Measurements from ENCODE around the gene DNAH14.
"Not testable (repeated sequence)": the region's sequence is repeated elsewhere in the genome, so short reads cannot be mapped to it uniquely, and the experiment has no call there.

Gene DNAH14

DNA sequence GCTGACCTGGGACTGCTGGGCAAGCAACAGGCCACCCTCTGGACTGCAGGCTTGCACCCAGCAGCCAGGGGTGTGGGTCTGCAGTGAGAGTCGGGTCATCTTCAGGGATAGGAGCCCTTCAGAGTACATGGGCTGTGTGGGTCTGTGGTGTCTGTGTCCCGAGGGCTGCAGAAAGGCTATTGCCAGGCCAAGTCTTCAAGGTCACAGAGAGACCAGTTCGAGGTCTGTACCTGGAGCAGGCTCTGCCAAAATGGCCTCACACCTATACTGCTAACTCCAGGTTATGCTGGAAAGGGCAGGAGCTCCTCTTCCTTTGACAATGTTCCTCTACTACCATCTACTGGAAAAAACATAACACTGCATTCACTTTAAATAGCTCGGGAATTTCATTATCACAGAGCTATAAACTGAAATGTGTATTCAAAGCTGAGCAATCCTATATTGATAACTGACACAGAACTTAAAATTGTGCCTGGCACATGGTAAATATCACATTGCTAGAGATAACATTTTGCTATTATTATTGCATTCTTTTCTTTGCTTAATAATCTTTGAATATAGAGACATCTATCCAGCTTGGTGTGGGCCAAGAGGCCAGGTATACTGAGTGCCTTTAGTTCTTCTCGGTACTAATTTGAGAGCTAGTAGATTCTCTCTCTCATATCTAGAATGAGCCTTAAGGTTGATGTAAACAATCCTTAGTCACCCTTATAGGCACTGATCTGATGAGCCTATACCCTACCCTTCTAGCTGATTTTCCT is 6.9 kb upstream of the DNAH14 start:
- DNase-seq: no peak

DNA sequence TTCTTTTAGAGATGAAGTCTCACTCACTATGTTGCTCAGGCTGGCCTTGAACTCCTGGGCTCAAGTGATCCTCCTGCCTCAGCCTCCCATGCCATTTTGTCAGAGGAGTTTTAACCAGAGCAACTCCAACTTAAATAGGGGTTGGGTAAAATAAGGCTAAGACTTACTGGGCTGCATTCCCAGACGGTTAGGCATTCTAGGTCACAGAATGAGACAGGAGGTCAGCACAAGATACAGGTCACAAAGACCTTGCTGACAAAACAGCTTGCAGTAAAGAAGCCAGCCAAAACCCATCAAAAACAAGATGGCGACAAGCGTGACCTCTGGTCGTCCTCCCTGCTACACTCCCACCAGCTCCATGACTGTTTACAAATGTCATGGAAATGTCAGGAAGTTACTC is 5.7 kb upstream of the DNAH14 start:
- DNase-seq: no peak

DNA sequence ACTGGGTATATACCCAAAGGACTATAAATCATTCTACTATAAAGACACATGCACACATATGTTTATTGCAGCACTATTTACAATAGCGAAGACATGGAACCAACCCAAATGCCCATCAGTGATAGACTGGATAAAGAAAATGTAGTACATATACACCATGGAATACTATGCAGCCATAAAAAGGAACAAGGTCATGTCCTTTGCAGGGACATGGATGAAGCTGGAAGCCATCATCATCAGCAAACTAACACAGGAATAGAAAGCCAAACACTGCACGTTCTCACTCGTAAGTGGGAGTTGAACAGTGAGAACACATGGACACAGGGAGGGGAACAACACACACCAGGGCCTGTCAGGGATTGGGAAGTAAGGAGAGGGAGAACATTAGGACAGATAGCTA is 1.8 kb upstream of the DNAH14 start:
- not testable (repeated sequence) for DNase-seq

DNA sequence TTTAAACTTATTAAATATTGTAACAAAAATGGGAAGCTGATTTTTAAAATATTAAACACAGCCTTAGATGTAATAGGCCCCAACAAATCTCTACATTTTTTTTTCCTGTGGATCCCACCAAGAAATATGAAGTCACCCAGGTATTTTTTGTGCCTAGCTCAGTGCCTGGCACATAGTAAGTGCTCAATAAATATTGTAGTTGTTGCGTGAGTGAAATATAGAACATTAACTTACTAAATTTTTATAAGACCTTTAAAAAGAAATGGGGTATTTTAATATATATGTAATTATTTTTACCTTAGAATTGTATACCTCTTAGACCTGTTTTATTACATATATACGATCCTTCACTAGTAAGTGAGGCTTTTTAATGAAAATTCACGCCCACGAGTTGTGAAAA is 569 bp upstream of the DNAH14 start:
- no peak for DNase-seq

DNA sequence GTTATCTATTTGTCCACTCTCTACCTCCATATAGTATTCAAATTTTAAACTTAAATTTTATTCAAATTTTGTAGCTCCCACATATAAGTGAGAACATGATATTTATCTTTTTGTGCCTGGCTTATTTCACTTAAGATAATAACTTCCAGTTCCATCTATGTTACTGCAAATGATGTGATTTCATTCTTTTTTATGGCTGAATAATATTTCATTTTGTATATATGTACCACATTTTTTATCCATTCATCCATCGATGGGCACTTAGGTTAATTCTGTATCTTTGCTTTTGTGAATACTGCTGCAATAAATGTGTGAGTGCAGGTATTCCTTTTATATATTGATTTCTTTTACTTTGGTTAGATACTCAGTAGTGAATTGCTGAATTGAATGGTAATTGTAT is 2.1 kb downstream of the DNAH14 start:
- no peak for DNase-seq

DNA sequence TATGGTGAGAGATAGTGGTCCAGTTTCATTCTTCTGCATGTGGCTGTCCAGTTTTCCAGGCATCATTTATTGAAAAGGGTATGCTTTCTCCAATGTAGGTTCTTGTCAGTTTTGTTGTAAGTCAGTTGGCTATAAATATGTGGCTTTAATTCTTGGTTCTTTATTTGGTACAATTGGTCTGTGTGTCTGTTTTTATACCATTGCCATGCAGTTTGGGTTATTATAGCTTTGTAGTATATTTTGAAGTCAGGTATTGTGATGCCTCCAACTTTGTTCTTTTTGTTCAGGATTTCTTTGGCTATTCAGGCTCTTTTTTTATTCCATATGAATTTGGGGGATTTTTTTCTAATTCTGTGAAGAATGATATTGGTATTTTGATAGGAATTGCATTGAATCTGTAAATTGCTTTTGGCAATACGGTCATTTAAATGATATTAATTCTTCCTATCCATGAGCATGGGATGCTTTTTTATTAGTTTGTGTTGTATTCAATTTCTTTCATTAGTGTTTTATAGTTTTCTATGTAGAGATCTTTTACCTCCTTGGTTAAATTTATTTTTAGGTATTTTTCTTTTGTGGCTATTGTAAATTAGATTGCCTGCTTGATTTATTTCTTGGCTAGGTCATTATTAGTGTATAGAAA is 3.3 kb downstream of the DNAH14 start:
- no peak for DNase-seq

DNA sequence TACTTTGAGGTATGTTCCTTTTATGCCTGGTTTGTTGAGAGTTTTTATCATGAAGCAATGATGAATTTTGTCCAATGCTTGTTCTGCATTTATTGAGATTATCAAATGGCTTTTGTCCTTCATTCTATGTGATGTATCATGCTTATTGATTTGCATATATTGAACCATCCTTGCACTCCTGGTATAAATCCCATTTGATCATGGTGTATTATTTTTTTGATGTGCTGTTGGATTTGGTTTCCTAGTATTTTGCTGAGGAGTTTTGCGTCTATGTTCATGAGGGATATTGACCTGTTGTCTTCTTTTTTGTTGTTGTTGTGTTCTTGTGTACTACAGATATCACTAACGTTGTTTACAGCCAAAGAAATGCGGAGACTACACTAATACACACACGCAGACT is 4.1 kb downstream of the DNAH14 start:
- no peak for DNase-seq

DNA sequence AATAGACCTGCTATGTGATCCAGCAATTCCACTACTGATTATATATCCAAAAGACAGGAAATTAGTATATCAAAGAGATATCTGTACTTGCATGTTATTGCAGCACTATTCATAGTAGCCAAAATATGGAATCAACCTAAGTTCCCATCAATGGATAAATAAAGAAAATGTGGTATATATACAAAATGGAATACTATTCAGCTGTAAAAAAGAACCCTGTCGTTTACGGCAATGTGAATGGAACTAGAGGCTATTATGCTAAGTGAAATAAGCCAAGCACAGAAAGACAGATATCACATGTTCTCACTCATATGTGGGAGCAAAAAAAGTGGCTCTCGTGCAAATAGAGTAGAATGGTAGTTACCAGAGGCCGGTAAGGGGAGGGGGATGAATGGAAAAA is 9.2 kb downstream of the DNAH14 start:
- no peak for DNase-seq

DNA sequence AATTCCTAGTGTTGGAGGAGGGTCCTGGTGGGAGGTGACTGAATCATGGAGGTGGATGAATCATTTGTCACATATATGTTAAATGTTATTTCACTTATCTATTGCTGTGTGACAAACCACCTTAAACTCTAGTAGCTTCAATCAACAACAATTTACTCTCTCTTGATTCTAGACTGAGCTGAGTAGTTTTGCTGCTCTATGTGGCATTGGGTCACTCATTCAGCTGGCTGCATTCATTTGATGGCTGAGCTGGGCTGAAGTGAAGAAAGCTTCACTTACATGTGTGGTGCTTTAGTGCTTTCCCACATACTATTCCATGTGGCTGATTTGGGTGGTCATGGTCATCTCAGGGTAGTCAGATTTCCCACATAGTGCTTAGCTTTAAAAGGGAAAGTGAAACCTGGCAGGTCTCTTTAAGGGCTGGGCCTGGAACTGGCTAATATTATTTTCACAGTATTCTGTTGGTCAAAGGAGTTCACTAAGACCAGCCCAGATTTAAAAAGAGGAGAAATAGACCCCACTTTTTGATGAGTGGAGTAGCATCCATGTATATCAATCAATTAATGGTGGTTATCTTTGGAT is 10.5 kb downstream of the DNAH14 start:
- DNase-seq: no peak

DNA sequence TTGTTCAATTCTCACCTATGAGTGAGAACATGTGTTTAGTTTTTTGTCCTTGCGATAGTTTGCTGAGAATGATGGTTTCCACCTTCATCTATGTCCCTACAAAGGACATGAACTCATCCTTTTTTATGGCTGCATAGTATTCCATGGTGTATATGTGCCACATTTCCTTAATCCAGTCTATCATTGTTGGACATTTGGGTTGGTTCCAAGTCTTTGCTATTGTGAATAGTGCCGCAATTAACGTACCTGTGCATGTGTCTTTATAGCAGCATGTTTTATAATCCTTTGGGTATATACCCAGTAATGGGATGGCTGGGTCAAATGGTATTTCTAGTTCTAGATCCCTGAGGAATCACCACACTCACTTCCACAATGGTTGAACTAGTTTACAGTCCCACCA is 11.3 kb downstream of the DNAH14 start:
- DNase-seq: not testable (repeated sequence)

DNA sequence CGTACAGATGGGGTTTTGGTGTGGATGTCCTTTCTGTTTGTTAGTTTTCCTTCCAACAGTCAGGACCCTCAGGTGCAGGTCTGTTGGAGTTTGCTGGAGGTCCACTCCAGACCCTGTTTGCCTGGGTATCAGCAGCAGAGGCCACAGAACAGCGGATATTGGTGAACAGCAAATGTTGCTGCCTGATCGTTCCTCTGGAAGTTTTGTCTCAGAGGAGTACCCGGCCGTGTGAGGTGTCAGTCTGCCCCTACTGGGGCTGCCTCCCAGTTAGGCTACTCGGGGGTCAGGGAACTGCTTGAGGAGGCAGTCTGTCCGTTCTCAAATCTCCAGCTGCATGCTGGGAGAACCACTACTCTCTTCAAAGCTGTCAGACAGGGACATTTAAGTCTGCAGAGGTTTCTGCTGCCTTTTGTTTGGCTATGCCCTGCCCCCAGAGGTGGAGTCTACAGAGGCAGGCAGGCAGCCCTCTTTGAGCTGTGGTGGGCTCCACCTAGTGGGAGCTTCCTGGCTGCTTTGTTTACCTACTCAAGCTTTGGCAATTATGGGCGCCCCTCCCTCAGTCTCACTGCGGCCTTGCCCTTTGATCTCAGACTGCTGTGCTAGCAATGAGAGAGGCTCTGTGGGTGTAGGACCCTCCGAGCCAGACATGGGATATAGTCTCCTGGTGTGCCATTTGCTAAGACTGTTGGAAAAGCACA is 16.3 kb downstream of the DNAH14 start:
- not testable (repeated sequence) for DNase-seq

DNA sequence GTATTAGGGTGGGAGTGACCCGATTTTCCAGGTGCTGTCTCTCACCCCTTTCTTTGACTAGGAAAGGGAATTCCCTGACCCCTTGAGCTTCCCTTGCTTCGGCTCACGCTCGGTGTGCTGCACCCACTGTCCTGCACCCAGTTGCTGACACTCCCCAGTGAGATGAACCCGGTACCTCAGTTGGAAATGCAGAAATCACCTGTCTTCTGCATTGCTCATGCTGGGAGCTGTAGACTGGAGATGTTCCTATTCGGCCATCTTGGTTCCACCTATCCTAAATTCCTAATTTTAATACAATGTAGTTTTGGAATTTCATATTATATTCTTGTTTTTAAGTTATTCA is 16.8 kb downstream of the DNAH14 start:
- DNase-seq: not testable (repeated sequence)

DNA sequence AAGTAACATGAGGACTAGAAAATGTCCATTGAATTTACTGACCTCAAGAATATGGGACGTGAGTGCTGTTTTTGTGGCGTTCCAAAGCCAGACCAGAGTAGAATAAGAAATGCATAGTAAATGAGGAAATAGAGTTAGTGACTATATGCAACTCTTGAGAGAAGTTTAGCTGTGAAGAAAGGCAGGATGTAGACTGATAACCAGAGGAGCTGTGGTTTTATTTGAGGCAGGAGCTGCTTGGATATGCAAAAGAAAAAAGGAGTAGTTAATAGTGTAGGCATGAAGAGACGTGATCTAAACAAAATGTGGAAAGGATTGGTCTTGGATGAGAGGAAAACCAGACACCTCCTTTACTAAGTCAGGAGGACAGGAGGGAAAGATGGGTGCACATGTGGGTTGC is 28.2 kb downstream of the DNAH14 start:
- DNase-seq: no peak

DNA sequence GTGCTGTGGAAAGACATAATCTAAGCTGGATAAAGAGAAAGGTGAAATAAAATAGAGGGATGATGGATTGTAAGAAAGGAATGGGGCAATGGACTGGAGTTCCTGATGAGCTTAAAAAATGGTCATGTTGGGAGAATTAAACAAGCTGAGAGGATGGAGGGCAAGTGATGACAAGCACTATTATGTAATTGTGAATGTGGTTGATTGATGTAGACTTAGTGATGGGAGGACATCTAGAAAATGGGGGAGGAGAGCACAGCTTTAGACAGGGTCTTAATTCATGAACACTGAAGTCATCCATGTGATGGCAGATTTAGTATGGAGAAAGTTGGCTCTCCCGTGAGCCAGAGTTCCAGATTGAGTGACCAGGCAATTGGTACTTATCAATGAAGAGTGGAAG is 29.0 kb downstream of the DNAH14 start:
- no peak for DNase-seq

DNA sequence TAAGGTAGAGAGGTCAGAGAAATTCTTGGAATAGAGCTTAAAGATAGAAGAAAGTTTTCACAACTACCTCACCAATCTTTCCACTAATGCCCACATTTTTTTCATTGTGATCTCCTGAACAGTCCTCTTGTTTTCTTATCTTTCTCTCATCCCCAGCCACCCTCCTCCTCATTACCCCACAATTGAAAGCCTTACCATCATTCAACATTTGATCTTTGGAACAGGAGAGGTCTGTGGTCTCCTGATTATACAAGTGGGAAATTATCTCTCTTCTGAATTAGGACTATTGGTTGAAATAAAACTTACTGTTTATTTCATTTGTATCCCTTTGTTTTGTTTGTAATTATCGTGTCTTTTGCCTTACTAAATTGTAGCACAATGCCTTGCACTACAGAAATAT is 29.6 kb downstream of the DNAH14 start:
- DNase-seq: no peak

DNA sequence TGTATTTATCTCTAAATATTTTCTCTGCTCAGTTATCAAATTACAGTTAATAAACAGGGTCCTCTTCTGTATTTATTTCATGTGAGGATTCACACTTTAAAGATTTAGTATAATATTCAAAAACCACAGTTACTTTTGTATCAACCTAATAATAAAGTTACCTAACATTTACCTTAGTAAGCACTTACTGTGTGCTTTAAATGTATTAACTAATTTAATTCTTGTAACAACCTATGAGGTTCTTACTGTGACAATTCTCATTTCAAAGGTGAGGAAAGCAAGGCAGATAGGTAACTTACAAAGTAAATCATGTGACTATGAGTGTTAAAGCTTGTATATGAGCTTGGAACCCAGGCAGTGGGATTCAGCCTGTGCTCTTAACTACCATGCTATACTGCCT is 30.2 kb downstream of the DNAH14 start:
- DNase-seq: no peak

DNA sequence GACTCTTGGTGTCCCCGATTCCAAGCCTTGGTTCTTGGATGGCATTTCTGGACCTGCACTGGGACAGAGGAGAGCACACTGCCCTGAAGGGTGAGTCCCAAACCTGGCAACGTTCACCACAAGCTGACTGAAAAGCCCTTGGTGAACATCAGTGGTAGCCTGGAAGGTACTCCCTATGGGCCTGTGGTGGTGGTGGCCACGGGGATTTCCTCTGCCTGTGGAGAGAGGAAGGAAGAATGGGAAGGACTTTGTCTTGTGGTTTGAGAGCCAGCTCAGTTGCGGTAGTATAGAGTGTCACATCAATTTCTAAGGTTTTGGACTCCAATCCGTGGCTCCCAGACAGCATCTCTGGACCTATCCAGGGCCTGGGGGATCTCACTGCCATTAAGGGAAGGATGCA is 50.7 kb downstream of the DNAH14 start:
- no peak for DNase-seq

DNA sequence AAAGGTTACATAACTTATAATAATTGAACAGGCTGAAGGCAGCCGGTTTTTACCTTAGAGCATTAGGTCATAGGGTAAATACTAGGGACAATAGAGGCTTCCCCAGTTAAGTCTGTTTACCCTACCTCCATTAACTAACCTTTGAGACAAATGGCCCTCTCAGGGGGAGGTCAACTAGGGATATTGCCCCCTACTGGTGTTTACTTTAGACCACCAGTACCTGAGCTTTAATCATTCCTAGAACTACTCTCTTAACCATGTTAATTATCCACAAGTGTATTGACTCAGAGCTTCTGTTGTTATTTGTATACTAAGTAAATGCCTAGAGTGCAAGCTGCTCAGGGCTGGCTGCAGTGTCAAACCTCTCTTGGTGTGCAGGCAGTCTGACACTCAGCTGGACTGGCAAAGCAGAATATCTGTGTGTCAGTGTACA is 52.5 kb downstream of the DNAH14 start:
- DNase-seq: not testable (repeated sequence)

DNA sequence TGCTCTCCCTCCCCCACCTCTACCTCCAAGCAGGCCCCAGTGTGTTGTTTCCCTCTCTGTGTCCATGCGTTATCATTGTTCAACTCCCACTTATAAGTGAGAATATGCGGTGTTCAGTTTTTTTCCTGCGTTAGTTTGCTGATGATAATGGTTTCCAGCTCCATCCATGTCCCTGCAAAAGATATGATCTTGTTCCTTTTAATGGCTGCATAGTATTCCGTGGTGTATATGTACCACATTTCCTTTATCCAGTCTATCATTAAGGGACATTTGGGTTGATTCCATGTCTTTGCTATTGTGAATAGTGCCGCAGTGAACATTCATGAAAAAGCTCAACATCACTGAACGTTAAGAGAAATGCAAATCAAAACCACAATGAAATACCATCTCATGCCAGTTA is 58.6 kb downstream of the DNAH14 start:
- DNase-seq: no peak

DNA sequence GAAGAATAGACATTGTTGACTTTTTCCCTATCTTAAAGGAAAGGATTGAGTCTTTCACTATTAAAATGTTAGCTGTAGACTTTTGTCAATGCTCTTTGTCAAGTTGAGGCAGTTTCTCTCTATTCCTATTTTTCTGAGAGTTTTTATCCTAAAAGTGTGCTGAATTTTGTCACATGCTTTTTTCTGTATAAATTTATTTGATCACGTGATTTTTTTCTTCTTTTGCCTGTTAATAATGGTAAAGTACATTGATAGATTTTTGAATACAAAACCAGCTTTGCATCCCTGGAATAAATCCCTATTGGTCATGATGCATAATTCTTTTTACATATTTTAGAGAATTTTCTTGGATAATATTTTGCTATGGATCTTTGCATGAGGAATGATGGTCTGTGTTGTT is 60.1 kb downstream of the DNAH14 start:
- no peak for DNase-seq

DNA sequence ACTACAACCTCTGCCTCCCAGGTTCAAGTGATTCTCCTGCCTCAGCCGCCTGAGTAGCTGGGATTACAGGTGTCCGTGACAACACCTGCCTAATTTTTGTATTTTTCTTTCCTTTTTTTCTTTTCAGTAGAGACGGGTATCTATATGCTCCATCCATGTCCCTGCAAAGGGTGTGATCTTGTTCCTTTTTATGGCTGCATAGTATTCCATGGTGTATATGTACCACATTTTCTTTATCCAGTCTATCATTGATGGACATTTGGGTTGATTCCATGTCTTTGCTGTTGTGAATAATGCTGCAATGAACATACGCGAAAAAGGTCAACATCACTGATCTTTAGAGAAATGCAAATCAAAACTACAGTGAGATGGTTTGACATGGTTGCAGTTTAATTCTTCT is 62.1 kb downstream of the DNAH14 start:
- not testable (repeated sequence) for DNase-seq

DNA sequence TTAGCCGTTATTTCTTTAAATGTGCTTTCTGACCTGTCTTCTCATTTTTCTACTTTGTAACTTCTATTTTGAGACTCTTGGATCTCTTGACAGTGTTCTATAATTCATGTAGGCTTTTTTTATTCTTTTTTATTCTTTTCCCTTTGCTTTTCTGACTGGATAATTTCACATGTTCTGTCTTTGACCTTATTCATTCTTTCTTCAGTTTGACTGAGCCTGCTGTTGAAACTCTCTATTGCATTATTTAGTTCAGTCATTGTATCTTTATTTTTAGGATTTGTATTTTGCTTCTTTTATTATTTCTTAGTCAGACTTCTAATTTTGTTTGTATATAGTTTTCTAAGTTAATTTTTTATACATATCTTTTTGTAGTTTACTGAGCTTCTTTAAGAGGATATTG is 66.1 kb downstream of the DNAH14 start:
- no peak for DNase-seq

DNA sequence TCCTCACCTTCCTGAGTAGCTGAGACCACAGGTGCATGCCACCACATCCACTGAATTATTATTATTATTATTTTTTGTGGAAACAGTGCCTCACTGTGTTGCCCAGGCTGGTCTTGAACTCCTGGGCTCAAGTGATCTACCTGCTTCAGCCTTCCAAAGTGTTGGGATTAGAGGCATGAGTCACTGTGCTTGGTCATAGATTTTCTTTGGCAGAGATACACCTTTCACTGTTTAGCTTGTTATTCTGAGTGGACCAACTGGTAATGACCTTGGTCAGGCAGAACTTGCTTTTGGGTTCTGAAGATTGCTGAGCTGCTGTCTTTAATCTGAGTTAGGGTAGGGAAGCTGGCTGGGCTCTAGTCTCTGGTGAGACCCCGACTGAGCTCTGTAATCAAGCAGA is 66.8 kb downstream of the DNAH14 start:
- no peak for DNase-seq

DNA sequence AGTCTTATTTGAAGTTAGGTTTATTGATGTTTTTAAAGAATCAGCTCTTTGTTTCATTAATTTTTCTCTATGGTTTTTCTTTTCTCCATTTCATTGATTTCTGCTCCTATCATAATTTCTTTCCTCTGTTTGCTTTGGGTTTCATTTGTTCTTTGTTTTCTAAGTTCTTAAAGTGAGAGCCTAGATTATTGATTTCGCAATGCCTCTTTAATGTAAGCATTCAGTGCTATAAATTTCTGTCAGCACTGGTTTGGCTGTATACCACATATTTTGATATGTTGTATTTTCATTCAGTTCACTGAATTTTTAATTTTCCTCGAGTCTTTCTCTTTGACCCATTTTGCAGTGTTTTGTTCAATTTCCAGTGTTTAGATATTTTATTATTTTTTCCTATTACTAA is 68.7 kb downstream of the DNAH14 start:
- no peak for DNase-seq

Measured in activated T-cell treated with anti-CD3 and anti-CD28 coated beads, Interleukin-2, amount 50 U/mL, for 1 hour (primary cell).